Osteoblast (primary cell): ENCODE data around the gene FXYD6. TPM values are rescaled to one million over a fixed set of nuclear protein-coding genes. Genes with fewer than 3 reads are reported as not detected.

Source experiments
- DNase-seq: peaks from one replicate; pipeline ENCODE4 v3.0.0; 2011; ENCODE audit warnings: low spot score, mixed read lengths; ENCODE audit not compliant: insufficient read length; ENCODE audit errors: missing footprints
- H2AFZ ChIP-seq: 2 replicates; pipeline ENCODE4 v1.6.0; 2011; ENCODE audit warnings: mild to moderate bottlenecking, low read length
- H3K27ac ChIP-seq: 2 replicates; pipeline ENCODE4 v1.5.1; 2011; ENCODE audit warnings: mild to moderate bottlenecking, low read depth, low read length, moderate library complexity
- H3K27me3 ChIP-seq: 2 replicates; pipeline ENCODE4 v1.6.0; 2012; ENCODE audit warnings: mild to moderate bottlenecking, control low read depth, inconsistent platforms, low read length, moderate library complexity; ENCODE audit not compliant: insufficient read depth
- H3K36me3 ChIP-seq: 2 replicates; pipeline ENCODE4 v1.5.1; 2011; ENCODE audit warnings: mild to moderate bottlenecking, low read length, control low read depth, moderate library complexity; ENCODE audit not compliant: insufficient read depth
- H3K4me1 ChIP-seq: 2 replicates; pipeline ENCODE4 v1.5.1; 2011; ENCODE audit warnings: mild to moderate bottlenecking, low read length, control low read depth, moderate library complexity; ENCODE audit not compliant: insufficient read depth
- H3K4me2 ChIP-seq: 2 replicates; pipeline ENCODE4 v1.6.0; 2011; ENCODE audit warnings: mild to moderate bottlenecking, low read length; ENCODE audit not compliant: insufficient read depth
- H3K4me3 ChIP-seq: fragments of 200-600 bp; sonication (generic); 3 replicates; pipeline ENCODE4 v1.5.1; 2012; ENCODE audit warnings: mild to moderate bottlenecking, low read length, inconsistent platforms; ENCODE audit not compliant: insufficient read depth
- H3K79me2 ChIP-seq: 2 replicates; pipeline ENCODE4 v1.6.0; 2012; ENCODE audit warnings: mild to moderate bottlenecking, low read length, control low read depth, inconsistent platforms; ENCODE audit not compliant: insufficient read depth
- H3K9me3 ChIP-seq: 2 replicates; pipeline ENCODE4 v1.5.1; 2011; ENCODE audit warnings: low read depth, low read length, control low read depth
- H4K20me1 ChIP-seq: 2 replicates; pipeline ENCODE4 v1.6.0; 2012; ENCODE audit warnings: mild to moderate bottlenecking, low read length, control low read depth; ENCODE audit not compliant: insufficient read depth
- CTCF ChIP-seq: IDR thresholded peaks from 2 replicates; pipeline ENCODE4 v1.5.1; 2011; ENCODE audit warnings: mild to moderate bottlenecking, low read depth, low read length, moderate library complexity; ENCODE audit errors: extremely low read depth
- total RNA-seq: library from RNA; depleted of rRNA; stranded (reverse); fragments of >200 nt; gene quantifications from 2 replicates; pipeline ENCODE4 v1.2.3, GENCODE V29; 2012

Gene FXYD6
- total RNA-seq, 1 donor, result not detected

- H3K9me3 ChIP-seq, result no peaks in the 10 kb centered on the region
- no peaks in the 10 kb centered on the region for H3K4me1 ChIP-seq
- H4K20me1 ChIP-seq, result no peaks in the 10 kb centered on the region
- no peaks in the 10 kb centered on the region for H3K79me2 ChIP-seq
- H3K27ac ChIP-seq, result no peak overlapping the region
- no peak overlapping the region for H3K4me3 ChIP-seq
- H3K4me2 ChIP-seq, result no peak overlapping the region
- DNase-seq, result peak; percentile 38
- no peak for TF ChIP-seq CTCF
- H2AFZ ChIP-seq, result no peak overlapping the region
- H3K36me3 ChIP-seq, result no peaks in the 10 kb centered on the region
- no peaks in the 10 kb centered on the region for H3K27me3 ChIP-seq
Observed at GRCh38 chr11:117919781-117920221, 43.3 kb upstream of the FXYD6 start.

GRCh38 chr11:117919341-117919740, 42.9 kb upstream of the FXYD6 start:
- H3K9me3 ChIP-seq, result no peaks in the 10 kb centered on the region
- no peak for TF ChIP-seq CTCF
- H3K4me1 ChIP-seq, result no peaks in the 10 kb centered on the region
- no peak overlapping the region for H3K4me2 ChIP-seq
- H3K27me3 ChIP-seq, result no peaks in the 10 kb centered on the region
- no peak overlapping the region for H3K4me3 ChIP-seq
- no peaks in the 10 kb centered on the region for H4K20me1 ChIP-seq
- no peak overlapping the region for H2AFZ ChIP-seq
- H3K79me2 ChIP-seq, result no peaks in the 10 kb centered on the region
- DNase-seq, result no peak
- H3K27ac ChIP-seq, result no peak overlapping the region
- H3K36me3 ChIP-seq, result no peaks in the 10 kb centered on the region

- TF ChIP-seq CTCF, result no peak
- Histone ChIP-seq H4K20me1 (no peaks in the 10 kb centered on the region), H3K36me3 (no peaks in the 10 kb centered on the region), H3K4me3 (no peak overlapping the region), H3K4me1 (no peaks in the 10 kb centered on the region), H3K9me3 (no peaks in the 10 kb centered on the region), H2AFZ (no peak overlapping the region), H3K79me2 (no peaks in the 10 kb centered on the region), H3K4me2 (no peak overlapping the region), H3K27ac (no peak overlapping the region), H3K27me3 (no peaks in the 10 kb centered on the region)
- DNase-seq, result peak; percentile 72
Observed at GRCh38 chr11:117918366-117919255, 42.2 kb upstream of the FXYD6 start.

GRCh38 chr11:117917591-117918151, 41.2 kb upstream of the FXYD6 start:
- Histone ChIP-seq H3K4me3 (no peak overlapping the region), H3K27ac (no peak overlapping the region), H3K4me1 (no peaks in the 10 kb centered on the region), H2AFZ (no peak overlapping the region), H3K9me3 (no peaks in the 10 kb centered on the region), H3K4me2 (no peak overlapping the region), H3K36me3 (no peaks in the 10 kb centered on the region), H3K27me3 (no peaks in the 10 kb centered on the region), H4K20me1 (no peaks in the 10 kb centered on the region), H3K79me2 (no peaks in the 10 kb centered on the region)
- no peak for TF ChIP-seq CTCF
- DNase-seq, result peak; percentile 49
